Neural crest cell (in vitro differentiated cells): Measurements from ENCODE around the gene COL20A1. TPM values are rescaled to one million over a fixed set of nuclear protein-coding genes. Genes with fewer than 3 reads are reported as not detected.

Experiments
- DNase-seq: peaks from one replicate; pipeline ENCODE4 v3.0.0; 2021; ENCODE audit warnings: low read depth, mixed read lengths, low spot score
- H3K27ac Mint-ChIP-seq: one replicate; pipeline ENCODE4 v1.8.0; 2021; ENCODE audit warnings: mild to moderate bottlenecking, mixed read lengths; ENCODE audit not compliant: unreplicated experiment
- H3K27me3 Mint-ChIP-seq: 2 replicates; pipeline ENCODE4 v1.8.0; 2021; ENCODE audit warnings: low read depth, mild to moderate bottlenecking, mixed read lengths
- H3K36me3 Mint-ChIP-seq: 2 replicates; pipeline ENCODE4 v1.8.0; 2021; ENCODE audit warnings: low read depth, mild to moderate bottlenecking, mixed read lengths
- H3K4me1 Mint-ChIP-seq: 2 replicates; pipeline ENCODE4 v1.8.0; 2021; ENCODE audit warnings: mixed read lengths
- H3K4me3 Mint-ChIP-seq: one replicate; pipeline ENCODE4 v1.8.0; 2021; ENCODE audit warnings: mild to moderate bottlenecking, mixed read lengths
- H3K9me3 Mint-ChIP-seq: 2 replicates; pipeline ENCODE4 v1.8.0; 2021; ENCODE audit warnings: mixed read lengths
- total RNA-seq: library from RNA; stranded (reverse); gene quantifications from 2 replicates; pipeline ENCODE4 v1.2.1, GENCODE V29; 2021
- TF ChIP-seq, protein P1 (sequence below): fragments of 200-600 bp; sonication (generic); conservative IDR thresholded peaks from 2 replicates; pipeline ENCODE4 v1.5.0; 2021; ENCODE audit warnings: antibody characterized with exemption, mild to moderate bottlenecking

The COL20A1 gene
- total RNA-seq, 1 donor from 2014 or later, result 10.2 TPM

DNA sequence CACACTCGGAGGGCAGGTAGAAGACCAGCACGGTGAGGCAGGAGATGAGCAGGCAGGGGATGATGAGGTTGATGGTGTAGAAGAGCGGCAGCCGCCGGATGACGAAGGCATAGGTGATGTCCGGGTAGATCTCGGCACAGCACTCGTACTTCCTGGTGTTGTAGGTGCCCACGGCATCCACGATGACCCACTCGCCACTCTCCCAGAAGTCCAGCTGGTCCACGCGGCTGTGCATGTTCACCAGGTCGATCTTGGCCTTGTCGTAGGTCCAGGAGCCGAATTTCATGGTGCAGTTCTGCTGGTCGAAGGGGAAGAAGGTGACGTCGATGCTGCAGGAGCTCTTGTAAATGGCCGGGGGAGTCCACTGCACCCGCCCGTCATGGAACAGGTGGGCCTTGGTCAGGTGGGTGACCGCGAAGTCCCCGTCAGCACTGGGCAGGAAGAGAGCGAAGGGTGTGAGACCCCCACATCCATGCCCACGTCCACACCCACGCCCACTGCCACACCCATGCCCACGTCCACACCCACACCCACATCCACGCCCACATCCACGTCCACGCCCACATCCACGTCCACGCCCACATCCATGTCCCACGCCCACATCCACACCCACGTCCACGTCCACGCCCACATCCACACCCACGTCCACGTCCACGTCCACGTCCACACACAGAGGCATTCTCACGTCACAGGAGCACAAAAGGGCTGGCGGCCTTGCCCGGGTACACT, 57.8 kb downstream of the COL20A1 start:
- Mint-ChIP-seq H3K4me3 (no peak overlapping the region), H3K27ac (no peak overlapping the region), H3K9me3 (peaks cover 6% of the 10 kb centered on the region), H3K4me1 (peaks cover 22% of the 10 kb centered on the region), H3K27me3 (peaks cover 5% of the 10 kb centered on the region), H3K36me3 (peaks cover 4% of the 10 kb centered on the region)
- TF ChIP-seq, protein P1, sequence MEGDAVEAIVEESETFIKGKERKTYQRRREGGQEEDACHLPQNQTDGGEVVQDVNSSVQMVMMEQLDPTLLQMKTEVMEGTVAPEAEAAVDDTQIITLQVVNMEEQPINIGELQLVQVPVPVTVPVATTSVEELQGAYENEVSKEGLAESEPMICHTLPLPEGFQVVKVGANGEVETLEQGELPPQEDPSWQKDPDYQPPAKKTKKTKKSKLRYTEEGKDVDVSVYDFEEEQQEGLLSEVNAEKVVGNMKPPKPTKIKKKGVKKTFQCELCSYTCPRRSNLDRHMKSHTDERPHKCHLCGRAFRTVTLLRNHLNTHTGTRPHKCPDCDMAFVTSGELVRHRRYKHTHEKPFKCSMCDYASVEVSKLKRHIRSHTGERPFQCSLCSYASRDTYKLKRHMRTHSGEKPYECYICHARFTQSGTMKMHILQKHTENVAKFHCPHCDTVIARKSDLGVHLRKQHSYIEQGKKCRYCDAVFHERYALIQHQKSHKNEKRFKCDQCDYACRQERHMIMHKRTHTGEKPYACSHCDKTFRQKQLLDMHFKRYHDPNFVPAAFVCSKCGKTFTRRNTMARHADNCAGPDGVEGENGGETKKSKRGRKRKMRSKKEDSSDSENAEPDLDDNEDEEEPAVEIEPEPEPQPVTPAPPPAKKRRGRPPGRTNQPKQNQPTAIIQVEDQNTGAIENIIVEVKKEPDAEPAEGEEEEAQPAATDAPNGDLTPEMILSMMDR, result no peak
- no peak for DNase-seq

DNA sequence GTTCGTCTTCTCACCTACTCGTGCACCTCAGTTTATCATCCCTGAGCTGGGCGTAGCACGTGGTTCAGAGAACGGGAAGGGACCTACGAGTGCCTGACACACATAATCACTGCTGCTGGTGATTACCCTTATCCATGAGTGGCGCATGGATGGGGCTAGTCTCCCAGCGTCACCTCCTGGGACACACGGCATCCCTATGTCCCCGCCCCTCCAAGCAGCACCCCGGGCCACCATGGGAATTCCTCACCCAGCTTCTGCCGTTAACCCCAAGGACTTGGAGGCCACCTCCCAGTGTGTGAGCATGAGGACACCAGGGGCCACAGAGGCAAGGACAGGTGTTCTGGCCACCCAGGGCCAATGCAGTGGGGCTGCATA, 58.3 kb downstream of the COL20A1 start:
- TF ChIP-seq, protein P1, result no peak
- H3K27ac Mint-ChIP-seq, result no peak overlapping the region
- no peak overlapping the region for H3K4me3 Mint-ChIP-seq
- peaks cover 4% of the 10 kb centered on the region for H3K36me3 Mint-ChIP-seq
- peaks cover 6% of the 10 kb centered on the region for H3K9me3 Mint-ChIP-seq
- peaks cover 22% of the 10 kb centered on the region for H3K4me1 Mint-ChIP-seq
- peaks cover 5% of the 10 kb centered on the region for H3K27me3 Mint-ChIP-seq
- DNase-seq, result no peak

DNA sequence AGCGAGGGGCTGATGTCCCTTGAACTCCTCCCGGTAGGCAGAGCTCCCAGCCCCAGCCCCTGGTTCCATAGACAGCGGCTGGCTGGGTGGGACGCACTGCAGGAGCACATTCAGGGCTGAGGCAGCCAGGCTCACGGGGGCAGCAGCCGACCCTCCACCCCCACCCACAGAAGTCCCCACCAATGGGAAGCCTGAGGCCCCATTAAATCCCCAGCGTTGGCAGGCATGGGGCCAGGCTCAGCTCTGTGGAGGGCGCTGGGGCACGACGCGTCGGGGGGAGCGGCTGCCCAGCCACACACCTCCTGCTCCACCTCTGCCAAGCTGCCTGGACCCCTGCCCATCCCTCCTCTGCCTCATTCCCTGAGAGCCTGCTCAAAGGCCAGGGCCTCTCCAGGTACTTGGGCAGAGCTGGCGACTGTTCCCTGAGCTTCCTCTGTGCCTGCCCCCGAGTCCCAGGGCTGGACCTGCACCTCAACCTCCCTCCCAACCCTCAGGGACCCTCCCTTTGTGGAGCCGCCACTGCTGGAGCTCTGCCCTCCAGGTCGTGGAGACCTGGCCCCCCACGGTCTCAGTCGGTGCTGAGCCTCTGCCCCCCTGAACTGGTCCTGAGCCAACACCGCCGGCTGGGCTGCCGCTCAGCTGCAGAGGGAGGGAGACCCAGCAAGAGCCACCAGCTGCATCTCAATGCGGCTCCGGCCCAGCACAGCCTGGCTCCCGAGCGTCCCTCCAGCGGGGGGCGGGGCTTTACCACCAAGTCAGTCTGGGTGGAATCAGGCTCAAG, 59.0 kb downstream of the COL20A1 start:
- H3K4me3 Mint-ChIP-seq, result no peak overlapping the region
- TF ChIP-seq, protein P1, result no peak
- DNase-seq, result peak; percentile 50
- H3K36me3 Mint-ChIP-seq, result peaks cover 4% of the 10 kb centered on the region
- peaks cover 5% of the 10 kb centered on the region for H3K27me3 Mint-ChIP-seq
- peaks cover 22% of the 10 kb centered on the region for H3K4me1 Mint-ChIP-seq
- H3K27ac Mint-ChIP-seq, result no peak overlapping the region
- H3K9me3 Mint-ChIP-seq, result peaks cover 6% of the 10 kb centered on the region

DNA sequence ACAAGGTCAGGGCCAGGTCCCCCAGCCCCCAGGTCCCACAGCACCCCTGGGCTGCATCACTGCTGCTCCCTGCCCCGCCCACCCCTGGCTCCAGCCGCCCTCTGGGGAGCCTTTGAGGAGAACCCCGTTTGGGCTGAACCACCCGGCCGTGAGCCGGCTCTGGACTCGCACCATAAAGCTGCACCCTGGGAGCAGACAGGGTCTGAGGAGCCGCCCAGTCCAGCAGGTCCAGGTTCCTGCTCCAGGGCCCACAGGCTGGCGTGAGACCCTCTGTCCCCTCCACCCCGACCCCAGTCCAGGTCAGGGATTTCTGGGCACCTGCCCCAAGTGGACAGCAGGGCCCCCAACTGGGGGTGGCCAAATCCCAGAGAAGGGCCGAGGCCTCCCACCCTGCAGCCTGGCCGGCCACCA, 59.8 kb downstream of the COL20A1 start:
- TF ChIP-seq, protein P1, result no peak
- H3K27me3 Mint-ChIP-seq, result peaks cover 5% of the 10 kb centered on the region

DNA sequence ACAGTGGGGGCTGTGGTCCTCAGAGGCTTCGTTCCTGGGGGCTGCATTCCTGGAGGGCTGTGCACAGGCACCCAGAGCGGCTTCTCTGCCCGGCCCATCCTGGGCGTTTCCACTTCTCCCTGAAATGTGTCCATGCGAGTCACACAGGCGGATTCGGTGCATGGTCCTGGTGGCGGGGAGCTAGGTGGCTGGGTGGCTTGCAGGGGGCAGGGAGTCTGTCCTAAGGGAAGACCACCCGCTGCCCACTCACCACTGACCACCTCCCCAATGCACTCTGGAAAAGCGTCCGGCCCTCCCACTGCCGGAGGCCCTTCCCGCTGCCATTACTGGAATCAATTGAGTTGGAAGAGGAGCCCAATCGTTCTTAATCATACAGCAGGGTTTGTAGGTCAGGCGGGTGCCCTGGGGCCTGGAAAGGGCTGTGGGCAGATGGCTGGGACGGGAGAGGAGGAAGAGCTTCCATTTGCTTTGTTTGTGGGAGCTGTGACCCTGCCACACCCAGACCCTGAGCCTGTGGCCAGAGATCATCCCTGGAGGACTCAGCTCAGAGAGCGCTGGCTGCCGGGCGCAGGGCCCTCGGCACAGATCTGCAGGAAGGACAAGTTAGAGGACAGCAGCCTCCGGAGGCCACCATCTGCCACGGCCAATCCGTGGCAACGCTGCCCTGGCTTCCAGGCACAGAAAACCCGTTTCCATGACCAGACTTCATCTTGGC, 61.8 kb downstream of the COL20A1 start:
- Mint-ChIP-seq H3K36me3 (peaks cover 4% of the 10 kb centered on the region), H3K4me1 (peaks cover 17% of the 10 kb centered on the region), H3K9me3 (peaks cover 6% of the 10 kb centered on the region), H3K4me3 (no peak overlapping the region), H3K27ac (peak overlapping the region; percentile 67), H3K27me3 (peaks cover 11% of the 10 kb centered on the region)
- TF ChIP-seq, protein P1, result no peak
- no peak for DNase-seq

More for the DNA sequence above, 59.8 kb downstream of the COL20A1 start:
- Mint-ChIP-seq H3K36me3 (peaks cover 4% of the 10 kb centered on the region), H3K9me3 (peaks cover 6% of the 10 kb centered on the region), H3K27ac (no peak overlapping the region), H3K4me3 (no peak overlapping the region), H3K4me1 (peaks cover 20% of the 10 kb centered on the region)
- DNase-seq, result no peak
